IMR-90 (cell line): ENCODE results near the gene MINDY3. TPM values are rescaled to one million over a fixed set of nuclear protein-coding genes. Genes with fewer than 3 reads are reported as not detected.

ENCODE experiments used
- ATAC-seq: fragments of 200-7000 bp; cut with Tn5 transposase; 2 replicates; pipeline ENCODE4 v1.9.1; 2020; ENCODE audit warnings: low read depth, mild to moderate bottlenecking, moderate library complexity
- BruUV-seq: library from RNA; stranded (reverse); fragments of 400-500 nt; replicated peaks from 2 replicates; lab custom pipeline; 2021; lab: Mats Ljungman, UMichigan
- CTCF ChIA-PET: fragments of 300-600 bp; formaldehyde crosslinking; extraction: SDS; loops from one replicate; lab custom pipeline; 2021; ENCODE audit warnings: antibody characterized with exemption; lab: Yijun Ruan, JAX
- POLR2A ChIA-PET: fragments of 300-600 bp; sonication (Branson Sonifier 250); formaldehyde crosslinking; loops from one replicate; lab custom pipeline; 2022; ENCODE audit warnings: antibody characterized with exemption; ENCODE audit not compliant: unreplicated experiment; lab: Charles Lee
- DNase-seq: peaks from one replicate; pipeline ENCODE4 v3.0.0; 2013
- H2AFZ ChIP-seq: replicated peaks from 2 replicates; pipeline ENCODE3; 2013; ENCODE audit warnings: low read length, mild to moderate bottlenecking; ENCODE audit not compliant: poor library complexity
- H2AK5ac ChIP-seq: 2 replicates; pipeline ENCODE4 v1.6.1; 2013; ENCODE audit warnings: low read depth, low read length, inconsistent platforms
- H2AK9ac ChIP-seq: replicated peaks from 2 replicates; pipeline ENCODE3; 2013; ENCODE audit warnings: mild to moderate bottlenecking, low read depth, low read length, moderate library complexity; ENCODE audit not compliant: poor library complexity
- H2BK120ac ChIP-seq: 2 replicates; pipeline ENCODE4 v1.6.1; 2013; ENCODE audit warnings: low read depth, low read length, inconsistent platforms
- H2BK15ac ChIP-seq: 3 replicates; pipeline ENCODE4 v1.6.1; 2013; ENCODE audit warnings: low read depth, low read length, inconsistent platforms
- H2BK20ac ChIP-seq: 2 replicates; pipeline ENCODE4 v1.6.1; 2013; ENCODE audit warnings: low read depth, mild to moderate bottlenecking, inconsistent platforms, low read length, moderate library complexity
- H2BK5ac ChIP-seq: 2 replicates; pipeline ENCODE4 v1.6.1; 2013; ENCODE audit warnings: mild to moderate bottlenecking, low read depth, low read length, inconsistent platforms; ENCODE audit not compliant: poor library complexity, severe bottlenecking
- H3K14ac ChIP-seq: replicated peaks from 2 replicates; pipeline ENCODE4 v1.6.1; 2013; ENCODE audit warnings: low read depth, low read length, inconsistent platforms
- H3K18ac ChIP-seq: 2 replicates; pipeline ENCODE4 v1.6.1; 2013; ENCODE audit warnings: low read depth, low read length, control low read depth
- H3K23ac ChIP-seq: 2 replicates; pipeline ENCODE4 v1.6.1; 2013; ENCODE audit warnings: low read depth, low read length, inconsistent platforms
- H3K27ac ChIP-seq: 2 replicates; pipeline ENCODE4 v1.5.1; 2013; ENCODE audit warnings: mild to moderate bottlenecking, control low read depth, low read length; ENCODE audit not compliant: insufficient read depth
- H3K27me3 ChIP-seq: 2 replicates; pipeline ENCODE4 v1.6.1; 2013; ENCODE audit warnings: low read length; ENCODE audit not compliant: control insufficient read depth, insufficient read depth
- H3K36me3 ChIP-seq: 2 replicates; pipeline ENCODE4 v1.6.1; 2013; ENCODE audit warnings: low read length, mixed read lengths; ENCODE audit not compliant: control insufficient read depth, insufficient read depth
- H3K4ac ChIP-seq: 2 replicates; pipeline ENCODE4 v1.6.1; 2013; ENCODE audit warnings: low read depth, low read length, inconsistent platforms
- H3K4me1 ChIP-seq: 2 replicates; pipeline ENCODE4 v1.6.1; 2013; ENCODE audit warnings: low read length, mixed read lengths; ENCODE audit not compliant: control insufficient read depth, insufficient read depth
- H3K4me2 ChIP-seq: 2 replicates; pipeline ENCODE4 v1.6.1; 2013; ENCODE audit warnings: low read depth, mild to moderate bottlenecking, control low read depth, low read length, moderate library complexity
- H3K4me3 ChIP-seq: 2 replicates; pipeline ENCODE4 v1.5.1; 2013; ENCODE audit warnings: low read depth, mild to moderate bottlenecking, control low read depth, low read length, moderate library complexity; ENCODE audit not compliant: insufficient read depth
- H3K56ac ChIP-seq: 2 replicates; pipeline ENCODE4 v1.6.1; 2013; ENCODE audit warnings: low read length, inconsistent platforms; ENCODE audit not compliant: insufficient read depth; ENCODE audit errors: extremely low read depth
- H3K79me1 ChIP-seq, 2 experiments: 2 replicates each; pipeline ENCODE4 v1.6.1; 2013; ENCODE audit warnings: low read length in 2 of 2, inconsistent platforms in 1 of 2, low read depth in 1 of 2
- H3K9ac ChIP-seq: 2 replicates; pipeline ENCODE4 v1.6.1; 2013; ENCODE audit warnings: low read depth, low read length, control low read depth
- H3K9me1 ChIP-seq: 2 replicates; pipeline ENCODE4 v1.6.1; 2013; ENCODE audit warnings: low read length, inconsistent platforms; ENCODE audit not compliant: insufficient read depth
- H3K9me3 ChIP-seq: 2 replicates; pipeline ENCODE4 v1.6.1; 2013; ENCODE audit warnings: low read length; ENCODE audit not compliant: control insufficient read depth, insufficient read depth
- H4K20me1 ChIP-seq: 2 replicates; pipeline ENCODE4 v1.6.1; 2013; ENCODE audit warnings: low read length, inconsistent platforms; ENCODE audit not compliant: insufficient read depth
- H4K5ac ChIP-seq: 2 replicates; pipeline ENCODE4 v1.6.1; 2013; ENCODE audit warnings: mild to moderate bottlenecking, low read depth, low read length, control low read depth
- H4K8ac ChIP-seq, 2 experiments: 2 replicates each; pipeline ENCODE4 v1.6.1; 2013; ENCODE audit warnings: low read depth in 2 of 2, low read length in 2 of 2, control low read depth in 1 of 2, inconsistent platforms in 1 of 2
- H4K91ac ChIP-seq: 2 replicates; pipeline ENCODE4 v1.6.1; 2013; ENCODE audit warnings: low read depth, low read length, inconsistent platforms; ENCODE audit not compliant: insufficient read depth
- BHLHE40 ChIP-seq: fragments of 150-350 bp; IDR thresholded peaks from 2 replicates; pipeline ENCODE4 v1.6.1; 2016; ENCODE audit warnings: mild to moderate bottlenecking, low read depth, low read length
- CEBPB ChIP-seq: IDR thresholded peaks from 2 replicates; pipeline ENCODE4 v1.6.1; 2012; ENCODE audit warnings: low read depth, low read length, improper control_type of control experiment
- CHD1 ChIP-seq: IDR thresholded peaks from 2 replicates; pipeline ENCODE4 v1.6.1; 2012; ENCODE audit warnings: low read depth, low read length, improper control_type of control experiment
- CTCF ChIP-seq: conservative IDR thresholded peaks from 2 replicates; pipeline ENCODE4 v1.5.1; 2012; ENCODE audit warnings: mild to moderate bottlenecking, low read depth, low read length, improper control_type of control experiment
- ELK1 ChIP-seq: fragments of 150-350 bp; IDR thresholded peaks from 2 replicates; pipeline ENCODE4 v1.6.1; 2016; ENCODE audit warnings: low read depth, mild to moderate bottlenecking, low read length, moderate library complexity, borderline replicate concordance
- FOS ChIP-seq: fragments of 150-350 bp; IDR thresholded peaks from 2 replicates; pipeline ENCODE4 v1.6.1; 2016; ENCODE audit warnings: low read depth, low read length
- MAFK ChIP-seq: IDR thresholded peaks from 2 replicates; pipeline ENCODE4 v1.6.1; 2012; ENCODE audit warnings: low read depth, low read length, improper control_type of control experiment
- MAZ ChIP-seq: IDR thresholded peaks from 2 replicates; pipeline ENCODE4 v1.6.1; 2012; ENCODE audit warnings: low read depth, mild to moderate bottlenecking, low read length, improper control_type of control experiment, moderate library complexity, borderline replicate concordance
- MXI1 ChIP-seq: IDR thresholded peaks from 2 replicates; pipeline ENCODE4 v1.6.1; 2012; ENCODE audit warnings: low read depth, mild to moderate bottlenecking, low read length, moderate library complexity, borderline replicate concordance
- NFE2L2 ChIP-seq: fragments of 150-350 bp; IDR thresholded peaks from 2 replicates; pipeline ENCODE4 v1.6.1; 2016; ENCODE audit warnings: low read depth, mild to moderate bottlenecking, low read length
- POLR2A ChIP-seq: IDR thresholded peaks from 2 replicates; pipeline ENCODE4 v1.6.1; 2012; ENCODE audit warnings: mild to moderate bottlenecking, low read depth, low read length
- RAD21 ChIP-seq: IDR thresholded peaks from 2 replicates; pipeline ENCODE4 v1.6.1; 2012; ENCODE audit warnings: low read length, improper control_type of control experiment
- RCOR1 ChIP-seq: IDR thresholded peaks from 2 replicates; pipeline ENCODE4 v1.6.1; 2012; ENCODE audit warnings: mild to moderate bottlenecking, low read length, improper control_type of control experiment; ENCODE audit not compliant: insufficient replicate concordance
- RFX5 ChIP-seq: IDR thresholded peaks from 2 replicates; pipeline ENCODE4 v1.8.0; 2012; ENCODE audit warnings: low read depth, mild to moderate bottlenecking, low read length, moderate library complexity
- SMC3 ChIP-seq: fragments of 150-350 bp; IDR thresholded peaks from 2 replicates; pipeline ENCODE4 v1.6.1; 2016; ENCODE audit warnings: low read depth, mild to moderate bottlenecking, antibody characterized with exemption, low read length, moderate library complexity
- USF2 ChIP-seq: fragments of 150-350 bp; IDR thresholded peaks from 2 replicates; pipeline ENCODE4 v1.6.1; 2017; ENCODE audit warnings: mild to moderate bottlenecking, antibody characterized with exemption, low read length, low read depth
- WGBS, 2 experiments: methylation state at CpG; one replicate each; pipeline versions ENCODE4 v1.1.5 to v1.1.7; 2013; ENCODE audit warnings: missing lambda C conversion rate in 2 of 2; ENCODE audit not compliant: insufficient read length in 1 of 2; ENCODE audit errors: extremely low coverage in 2 of 2; 5-methylcytosine and 5-hydroxymethylcytosine counted together
- dilution Hi-C: fragments of 300-500 bp; cut with HindIII; formaldehyde crosslinking; loops from one replicate; pipeline ENCODE4 v1.14.3; 2018; ENCODE audit warnings: low sequenced_read_pairs; ENCODE audit not compliant: unreplicated experiment
- in situ Hi-C: fragments of 300-500 bp; cut with MboI; formaldehyde crosslinking; loops from 3 replicates; pipeline ENCODE4 v1.14.3; 2019; ENCODE audit warnings: low sequenced_read_pairs, inconsistent platforms, mixed read lengths
- intact Hi-C: fragments of 100-400 bp; cut with micrococcal nuclease; formaldehyde crosslinking; loops from 2 replicates; pipeline ENCODE4 v1.10.0; 2022
- polyA plus RNA-seq, 3 experiments: library from polyadenylated mRNA; depleted of rRNA; stranded (reverse); fragments of >200 nt; gene quantifications; 2 replicates each; pipeline ENCODE4 v1.2.3, GENCODE V29; 2012; ENCODE audit warnings: low replicate concordance in 1 of 3
- total RNA-seq: library from RNA; depleted of rRNA; stranded (reverse); fragments of >200 nt; gene quantifications from 2 replicates; pipeline ENCODE4 v1.2.3, GENCODE V29; 2012

The MINDY3 gene
- total and polyA plus RNA-seq, 2 of the 4 experiments (the other 2 are of a cell fraction), result 13.9 to 14.5 TPM

GRCh38 chr10:15841696-15842095, 18.6 kb downstream of the MINDY3 start:
- TF ChIP-seq USF2 (no peak), MXI1 (no peak), MAFK (no peak), ELK1 (no peak), BHLHE40 (no peak), POLR2A (no peak), CHD1 (no peak), RFX5 (no peak), FOS (no peak), SMC3 (no peak), RCOR1 (no peak), CEBPB (no peak), CTCF (no peak), NFE2L2 (no peak), RAD21 (no peak), MAZ (no peak)

More at GRCh38 chr10:15841696-15842095, 18.6 kb downstream of the MINDY3 start:
- Histone ChIP-seq H2AK5ac (no peak overlapping the region), H3K4me1 (no peaks in the 10 kb centered on the region), H3K9me3 (no peaks in the 10 kb centered on the region), H3K9ac (no peak overlapping the region), H4K5ac (no peak overlapping the region), H3K9me1 (no peaks in the 10 kb centered on the region), H2AK9ac (no peak overlapping the region), H3K27ac (no peak overlapping the region), H2BK5ac (no peak overlapping the region), H3K36me3 (no peaks in the 10 kb centered on the region), H2BK20ac (no peak overlapping the region), H3K23ac (no peak overlapping the region), H4K8ac (no peak overlapping the region), H2BK120ac (no peak overlapping the region), H3K56ac (no peak overlapping the region), H3K4ac (no peak overlapping the region), H4K20me1 (no peaks in the 10 kb centered on the region), H3K79me1 (peaks cover 0 to 11% of the 10 kb centered on the region in 2 experiments; a peak in 3 of 4 replicates), H2BK15ac (no peak overlapping the region), H3K4me3 (no peak overlapping the region), H2AFZ (no peak overlapping the region), H3K14ac (no peak overlapping the region), H3K4me2 (no peak overlapping the region), H3K18ac (no peak overlapping the region), H3K27me3 (no peaks in the 10 kb centered on the region), H4K91ac (no peak overlapping the region)
- no CpG with 5 or more reads among the region's 3 CpGs for WGBS, 2 experiments
- BruUV-seq, result no TSS peak
- DNase-seq, result no peak
- in situ Hi-C loops (no loop called here), intact Hi-C loops (no loop called here), dilution Hi-C loops (no loop called here)
- ChIA-PET POLR2A (no interaction called here), CTCF (interaction anchor here (0.7 kb wide), 1 partner anchor 995 kb away, joined by 3 read pairs; no protein-coding TSS in a partner anchor)
- ATAC-seq, result no peak
